GM12878 (cell line): ENCODE results near the gene C17orf58.

Source experiments
- ASH2L ChIP-seq: fragments of 300-600, 200-600 bp; sonication (generic); IDR thresholded peaks from 2 replicates; pipeline ENCODE4 v1.6.1; 2017; ENCODE audit warnings: low read depth, mild to moderate bottlenecking, borderline replicate concordance
- FOXK2 ChIP-seq: fragments of 450-650 bp; IDR thresholded peaks from 2 replicates; pipeline ENCODE4 v1.6.1; 2017; ENCODE audit warnings: mild to moderate bottlenecking, moderate library complexity
- HDAC6 ChIP-seq: fragments of 200-600 bp; sonication (generic); IDR thresholded peaks from one replicate; pipeline ENCODE4 v1.8.0; 2017; ENCODE audit warnings: antibody characterized with exemption; ENCODE audit not compliant: unreplicated experiment
- NFIC ChIP-seq: IDR thresholded peaks from 2 replicates; pipeline ENCODE4 v1.6.1; 2012; ENCODE audit warnings: low read depth, mild to moderate bottlenecking, inconsistent platforms, low read length, moderate library complexity
- NFYB ChIP-seq: IDR thresholded peaks from 2 replicates; pipeline ENCODE4 v1.6.1; 2011; ENCODE audit warnings: low read depth, mild to moderate bottlenecking, low read length, improper control_type of control experiment, moderate library complexity; ENCODE audit not compliant: insufficient read depth
- NKRF ChIP-seq: fragments of 450-650 bp; conservative IDR thresholded peaks from 2 replicates; pipeline ENCODE4 v1.6.1; 2017; ENCODE audit warnings: mild to moderate bottlenecking, moderate library complexity
- POLR2A ChIP-seq: IDR thresholded peaks from 2 replicates; pipeline ENCODE4 v1.6.1; 2011; ENCODE audit warnings: low read depth, mild to moderate bottlenecking, low read length
- RCOR1 ChIP-seq: conservative IDR thresholded peaks from 2 replicates; pipeline ENCODE4 v1.6.1; 2012; ENCODE audit warnings: low read depth, low read length, improper control_type of control experiment
- SIN3A ChIP-seq: IDR thresholded peaks from 2 replicates; pipeline ENCODE4 v1.6.1; 2012; ENCODE audit warnings: low read depth, low read length, improper control_type of control experiment
- SP1 ChIP-seq: IDR thresholded peaks from one replicate; pipeline ENCODE4 v1.6.1; 2011; ENCODE audit warnings: low read depth, low read length
- TF ChIP-seq, protein P1 (sequence below): IDR thresholded peaks from 2 replicates; pipeline ENCODE4 v1.6.1; 2011; ENCODE audit warnings: low read depth, mild to moderate bottlenecking, low read length, moderate library complexity, borderline replicate concordance; ENCODE audit errors: extremely low read depth

GRCh38 chr17:68021963-68022362 is 25.7 kb upstream of the C17orf58 start:
- no peak for TF ChIP-seq HDAC6
- no peak for TF ChIP-seq NKRF
- TF ChIP-seq SIN3A = no peak
- no peak for TF ChIP-seq NFYB
- TF ChIP-seq FOXK2 = no peak
- TF ChIP-seq, protein P1, sequence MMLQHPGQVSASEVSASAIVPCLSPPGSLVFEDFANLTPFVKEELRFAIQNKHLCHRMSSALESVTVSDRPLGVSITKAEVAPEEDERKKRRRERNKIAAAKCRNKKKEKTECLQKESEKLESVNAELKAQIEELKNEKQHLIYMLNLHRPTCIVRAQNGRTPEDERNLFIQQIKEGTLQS = no peak
- TF ChIP-seq POLR2A = no peak
- TF ChIP-seq RCOR1 = no peak
- no peak for TF ChIP-seq ASH2L
- TF ChIP-seq SP1 = no peak
- no peak for TF ChIP-seq NFIC
